HCT116 (cell line): ENCODE measurements around the gene BTG1. TPM values are rescaled to one million over a fixed set of nuclear protein-coding genes. Genes with fewer than 3 reads are reported as not detected.

Source experiments
- ATAC-seq: fragments of 200-7000 bp; cut with Tn5 transposase; 2 replicates; pipeline ENCODE4 v1.9.1; 2020; ENCODE audit warnings: mild to moderate bottlenecking, moderate library complexity
- BruUV-seq: library from RNA; stranded (reverse); fragments of 400-500 nt; replicated peaks from 2 replicates; lab custom pipeline; 2021; lab: Mats Ljungman, UMichigan
- CTCF ChIA-PET: fragments of 300-600 bp; sonication (Branson Sonifier 250); formaldehyde crosslinking; loops from one replicate; lab custom pipeline; 2021; ENCODE audit warnings: antibody characterized with exemption; lab: Charles Lee
- POLR2A ChIA-PET: fragments of 300-600, 350-600 bp; sonication (Branson Sonifier 250); formaldehyde crosslinking; loops from one replicate; lab custom pipeline; 2021; ENCODE audit warnings: antibody characterized with exemption; lab: Charles Lee
- RAD21 ChIA-PET, 2 experiments: fragments of 300-600 bp; sonication (Branson Sonifier 250); formaldehyde crosslinking; loops; one replicate each; lab custom pipeline; 2023; ENCODE audit warnings: low total read pairs in 2 of 2; ENCODE audit not compliant: uncharacterized antibody in 2 of 2, unreplicated experiment in 2 of 2, low non-redundant PET in 1 of 2; lab: Charles Lee
- DNase-seq: peaks from one replicate; pipeline ENCODE4 v3.0.0-alpha.2; 2010; ENCODE audit warnings: low read depth, low spot score
- H2AFZ ChIP-seq: fragments of 200-600 bp; shearing (Covaris generic), sonication (generic); 2 replicates; pipeline ENCODE4 v1.6.1; 2017; ENCODE audit warnings: low read depth, mixed run types, mixed read lengths, antibody characterized with exemption, low read length; ENCODE audit not compliant: poor library complexity, severe bottlenecking
- H3K27ac ChIP-seq: 2 replicates; pipeline ENCODE4 v1.5.1; 2012; ENCODE audit warnings: low read depth, low read length
- H3K27me3 ChIP-seq: fragments of 200-600 bp; sonication (generic); 2 replicates; pipeline ENCODE4 v1.6.1; 2016; ENCODE audit warnings: mixed run types, low read length, mixed read lengths; ENCODE audit not compliant: insufficient read depth
- H3K36me3 ChIP-seq, 2 experiments: fragments of 200-500 bp in 1 of 2; fragments of 200-600 bp in 1 of 2; sonication (Bioruptor generic) in 1 of 2; sonication (generic) in 1 of 2; 2 replicates each; pipeline versions ENCODE4 v1.5.1 to v1.6.1; 2014 to 2016; ENCODE audit warnings: low read length in 2 of 2, inconsistent platforms in 1 of 2, mixed read lengths in 1 of 2, mixed run types in 1 of 2; ENCODE audit not compliant: insufficient read depth in 2 of 2, control insufficient read depth in 1 of 2
- H3K4me1 ChIP-seq, 2 experiments: fragments of 200-600 bp in 1 of 2; sonication (generic) in 1 of 2; 2 replicates each; pipeline versions ENCODE4 v1.5.1 to v1.6.1; 2012 to 2017; ENCODE audit warnings: low read length in 2 of 2, inconsistent platforms in 1 of 2, mild to moderate bottlenecking in 1 of 2, mixed read lengths in 1 of 2, mixed run types in 1 of 2, moderate library complexity in 1 of 2; ENCODE audit not compliant: insufficient read depth in 2 of 2, control insufficient read depth in 1 of 2
- H3K4me2 ChIP-seq: fragments of 200-600 bp; sonication (generic); 2 replicates; pipeline ENCODE4 v1.6.1; 2017; ENCODE audit warnings: mixed run types, low read length, mixed read lengths
- H3K4me3 ChIP-seq, 2 experiments: fragments of 200-600 bp in 1 of 2; sonication (generic) in 1 of 2; replicated peaks in 1 of 2; 2 replicates each; pipeline ENCODE4 v1.5.1; 2011 to 2016; ENCODE audit warnings: low read length in 2 of 2, control low read depth in 1 of 2, low read depth in 1 of 2, mild to moderate bottlenecking in 1 of 2, mixed read lengths in 1 of 2, mixed run types in 1 of 2
- H3K79me2 ChIP-seq: fragments of 200-600 bp; sonication (generic); 2 replicates; pipeline ENCODE4 v1.6.1; 2017; ENCODE audit warnings: mild to moderate bottlenecking, mixed run types, low read length, moderate library complexity, mixed read lengths; ENCODE audit not compliant: insufficient read depth
- H3K9ac ChIP-seq: fragments of 200-600 bp; sonication (generic); 2 replicates; pipeline ENCODE4 v1.6.1; 2016; ENCODE audit warnings: low read length, mixed read lengths
- H3K9me2 ChIP-seq: fragments of 200-600 bp; sonication (generic), shearing (Covaris generic); 2 replicates; pipeline ENCODE4 v1.6.1; 2017; ENCODE audit warnings: mixed run types, mild to moderate bottlenecking, moderate library complexity; ENCODE audit not compliant: insufficient read depth
- H3K9me3 ChIP-seq, 2 experiments: fragments of 200-500 bp in 1 of 2; fragments of 200-600 bp in 1 of 2; sonication (Bioruptor generic) in 1 of 2; sonication (generic) in 1 of 2; 2 replicates each; pipeline ENCODE4 v1.6.1; 2014 to 2017; ENCODE audit warnings: low read length in 2 of 2, mixed read lengths in 2 of 2, inconsistent platforms in 1 of 2, low read depth in 1 of 2, mild to moderate bottlenecking in 1 of 2, mixed run types in 1 of 2, moderate library complexity in 1 of 2; ENCODE audit not compliant: control insufficient read depth in 1 of 2, insufficient read depth in 1 of 2
- H4K20me1 ChIP-seq: fragments of 200-600 bp; sonication (generic), shearing (Covaris generic); 2 replicates; pipeline ENCODE4 v1.6.1; 2017; ENCODE audit warnings: mixed run types, mild to moderate bottlenecking, moderate library complexity; ENCODE audit not compliant: insufficient read depth
- CEBPB ChIP-seq: IDR thresholded peaks from 2 replicates; pipeline ENCODE4 v1.6.1; 2012; ENCODE audit warnings: low read depth
- EGR1 ChIP-seq: IDR thresholded peaks from 2 replicates; pipeline ENCODE4 v1.6.1; 2012; ENCODE audit warnings: low read depth
- ELF1 ChIP-seq: IDR thresholded peaks from 2 replicates; pipeline ENCODE4 v1.6.1; 2012; ENCODE audit warnings: low read depth, borderline replicate concordance
- EZH2phosphoT487 ChIP-seq: fragments of 200-600 bp; IDR thresholded peaks from 2 replicates; pipeline ENCODE4 v1.6.1; 2018; ENCODE audit warnings: antibody characterized with exemption, borderline replicate concordance
- FOSL1 ChIP-seq: IDR thresholded peaks from 2 replicates; pipeline ENCODE4 v1.6.1; 2012; ENCODE audit warnings: low read depth
- JUND ChIP-seq: IDR thresholded peaks from 2 replicates; pipeline ENCODE4 v1.6.1; 2012
- POLR2A ChIP-seq: IDR thresholded peaks from 2 replicates; pipeline ENCODE4 v1.7.0; 2011; ENCODE audit warnings: borderline replicate concordance; ENCODE audit not compliant: insufficient read depth, insufficient read length; ENCODE audit errors: extremely low read depth
- SP1 ChIP-seq: IDR thresholded peaks from 2 replicates; pipeline ENCODE4 v1.6.1; 2012; ENCODE audit warnings: low read depth
- SRF ChIP-seq: IDR thresholded peaks from 2 replicates; pipeline ENCODE4 v1.6.1; 2012; ENCODE audit warnings: low read depth
- TCF7L2 ChIP-seq: IDR thresholded peaks from 2 replicates; pipeline ENCODE4 v1.7.0; 2011; ENCODE audit warnings: borderline replicate concordance, inconsistent platforms; ENCODE audit not compliant: insufficient read depth, insufficient read length; ENCODE audit errors: extremely low read depth
- YY1 ChIP-seq: IDR thresholded peaks from 2 replicates; pipeline ENCODE4 v1.6.1; 2011; ENCODE audit warnings: low read length, low read depth, moderate library complexity, mild to moderate bottlenecking; ENCODE audit not compliant: insufficient replicate concordance; ENCODE audit errors: extremely low read depth
- ZFX ChIP-seq: fragments of 450-650 bp; IDR thresholded peaks from 2 replicates; pipeline ENCODE4 v1.6.1; 2017
- ZNF274 ChIP-seq: fragments of 200-500 bp; sonication (Bioruptor generic); IDR thresholded peaks from 2 replicates; pipeline ENCODE4 v1.6.1; 2014; ENCODE audit warnings: mild to moderate bottlenecking, low read depth, low read length, inconsistent platforms
- intact Hi-C: fragments of 100-400 bp; cut with micrococcal nuclease; formaldehyde crosslinking; loops from 2 replicates; pipeline ENCODE4 v1.10.0; 2022
- total RNA-seq: library from RNA; stranded (reverse); gene quantifications from one replicate; pipeline ENCODE4 v1.2.1, GENCODE V29; 2021; ENCODE audit not compliant: unreplicated experiment
- TF ChIP-seq, protein P1 (sequence below): IDR thresholded peaks from 2 replicates; pipeline ENCODE4 v1.6.1; 2012
- TF ChIP-seq, protein P2 (sequence below): IDR thresholded peaks from 2 replicates; pipeline ENCODE4 v1.6.1; 2011; ENCODE audit warnings: mild to moderate bottlenecking, low read length, moderate library complexity; ENCODE audit not compliant: insufficient replicate concordance; ENCODE audit errors: extremely low read depth
- TF ChIP-seq, protein P3 (sequence below): IDR thresholded peaks from 2 replicates; pipeline ENCODE4 v1.6.1; 2012; ENCODE audit warnings: low read depth
- TF ChIP-seq, protein P4 (sequence below): IDR thresholded peaks from 2 replicates; pipeline ENCODE4 v1.6.1; 2012
- TF ChIP-seq, protein P5 (sequence below), 3 experiments: fragments of 200-600 bp in 1 of 3; sonication (generic) in 1 of 3; IDR thresholded peaks in 2 of 3; conservative IDR thresholded peaks in 1 of 3; 2 replicates each; pipeline ENCODE4 v1.5.1; 2012 to 2017; ENCODE audit warnings: low read depth in 2 of 3, low read length in 2 of 3, antibody characterized with exemption in 1 of 3, borderline replicate concordance in 1 of 3, control low read depth in 1 of 3, mild to moderate bottlenecking in 1 of 3, mixed read lengths in 1 of 3, mixed run types in 1 of 3, moderate library complexity in 1 of 3; ENCODE audit not compliant: insufficient read depth in 1 of 3

Gene BTG1
- total RNA-seq, 1 experiment from 2014 or later, result 57.3 TPM

DNA sequence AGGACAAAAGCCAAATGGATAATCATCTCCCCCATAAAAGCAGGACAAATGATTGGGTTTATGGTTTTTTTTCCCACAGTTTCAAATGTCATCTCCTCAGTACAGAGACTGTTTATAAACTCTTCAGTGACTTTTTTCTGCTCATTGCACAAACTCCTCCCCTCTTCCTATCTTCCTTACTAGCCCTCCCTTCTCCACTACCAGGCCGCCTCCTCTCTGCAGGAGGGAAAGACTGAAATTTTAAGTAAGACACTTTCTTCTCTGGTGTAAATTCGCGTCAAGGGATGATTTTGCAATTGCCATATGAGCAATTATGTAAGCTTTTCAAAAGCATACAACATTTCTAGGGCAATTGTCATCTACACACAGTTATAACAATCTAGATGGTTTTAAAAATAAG, 37.0 kb downstream of the BTG1 start:
- Histone ChIP-seq H3K9me3 (no peaks in the 10 kb centered on the region), H3K36me3 (no peaks in the 10 kb centered on the region), H3K4me3 (no peak overlapping the region), H4K20me1 (no peaks in the 10 kb centered on the region), H2AFZ (no peak overlapping the region), H3K4me1 (no peaks in the 10 kb centered on the region), H3K27me3 (no peaks in the 10 kb centered on the region), H3K79me2 (no peaks in the 10 kb centered on the region), H3K9ac (no peak overlapping the region), H3K4me2 (no peak overlapping the region), H3K9me2 (no peaks in the 10 kb centered on the region; the same call in 1 of the 2 replicates), H3K27ac (no peak overlapping the region)
- intact Hi-C loops, result no loop called here
- BruUV-seq, result no TSS peak
- ATAC-seq (no peak), DNase-seq (no peak)
- CTCF ChIA-PET, result no interaction called here
- POLR2A ChIA-PET, result no interaction called here
- TF ChIP-seq, protein P1, sequence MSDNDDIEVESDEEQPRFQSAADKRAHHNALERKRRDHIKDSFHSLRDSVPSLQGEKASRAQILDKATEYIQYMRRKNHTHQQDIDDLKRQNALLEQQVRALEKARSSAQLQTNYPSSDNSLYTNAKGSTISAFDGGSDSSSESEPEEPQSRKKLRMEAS, result no peak
- TF ChIP-seq SRF (no peak), EZH2phosphoT487 (no peak), YY1 (no peak), TCF7L2 (no peak), SP1 (no peak), CEBPB (no peak), ELF1 (no peak), JUND (no peak), EGR1 (no peak), ZNF274 (no peak), ZFX (no peak), POLR2A (no peak), FOSL1 (no peak)
- TF ChIP-seq, protein P2, sequence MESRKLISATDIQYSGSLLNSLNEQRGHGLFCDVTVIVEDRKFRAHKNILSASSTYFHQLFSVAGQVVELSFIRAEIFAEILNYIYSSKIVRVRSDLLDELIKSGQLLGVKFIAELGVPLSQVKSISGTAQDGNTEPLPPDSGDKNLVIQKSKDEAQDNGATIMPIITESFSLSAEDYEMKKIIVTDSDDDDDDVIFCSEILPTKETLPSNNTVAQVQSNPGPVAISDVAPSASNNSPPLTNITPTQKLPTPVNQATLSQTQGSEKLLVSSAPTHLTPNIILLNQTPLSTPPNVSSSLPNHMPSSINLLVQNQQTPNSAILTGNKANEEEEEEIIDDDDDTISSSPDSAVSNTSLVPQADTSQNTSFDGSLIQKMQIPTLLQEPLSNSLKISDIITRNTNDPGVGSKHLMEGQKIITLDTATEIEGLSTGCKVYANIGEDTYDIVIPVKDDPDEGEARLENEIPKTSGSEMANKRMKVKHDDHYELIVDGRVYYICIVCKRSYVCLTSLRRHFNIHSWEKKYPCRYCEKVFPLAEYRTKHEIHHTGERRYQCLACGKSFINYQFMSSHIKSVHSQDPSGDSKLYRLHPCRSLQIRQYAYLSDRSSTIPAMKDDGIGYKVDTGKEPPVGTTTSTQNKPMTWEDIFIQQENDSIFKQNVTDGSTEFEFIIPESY, result no peak
- TF ChIP-seq, protein P3, sequence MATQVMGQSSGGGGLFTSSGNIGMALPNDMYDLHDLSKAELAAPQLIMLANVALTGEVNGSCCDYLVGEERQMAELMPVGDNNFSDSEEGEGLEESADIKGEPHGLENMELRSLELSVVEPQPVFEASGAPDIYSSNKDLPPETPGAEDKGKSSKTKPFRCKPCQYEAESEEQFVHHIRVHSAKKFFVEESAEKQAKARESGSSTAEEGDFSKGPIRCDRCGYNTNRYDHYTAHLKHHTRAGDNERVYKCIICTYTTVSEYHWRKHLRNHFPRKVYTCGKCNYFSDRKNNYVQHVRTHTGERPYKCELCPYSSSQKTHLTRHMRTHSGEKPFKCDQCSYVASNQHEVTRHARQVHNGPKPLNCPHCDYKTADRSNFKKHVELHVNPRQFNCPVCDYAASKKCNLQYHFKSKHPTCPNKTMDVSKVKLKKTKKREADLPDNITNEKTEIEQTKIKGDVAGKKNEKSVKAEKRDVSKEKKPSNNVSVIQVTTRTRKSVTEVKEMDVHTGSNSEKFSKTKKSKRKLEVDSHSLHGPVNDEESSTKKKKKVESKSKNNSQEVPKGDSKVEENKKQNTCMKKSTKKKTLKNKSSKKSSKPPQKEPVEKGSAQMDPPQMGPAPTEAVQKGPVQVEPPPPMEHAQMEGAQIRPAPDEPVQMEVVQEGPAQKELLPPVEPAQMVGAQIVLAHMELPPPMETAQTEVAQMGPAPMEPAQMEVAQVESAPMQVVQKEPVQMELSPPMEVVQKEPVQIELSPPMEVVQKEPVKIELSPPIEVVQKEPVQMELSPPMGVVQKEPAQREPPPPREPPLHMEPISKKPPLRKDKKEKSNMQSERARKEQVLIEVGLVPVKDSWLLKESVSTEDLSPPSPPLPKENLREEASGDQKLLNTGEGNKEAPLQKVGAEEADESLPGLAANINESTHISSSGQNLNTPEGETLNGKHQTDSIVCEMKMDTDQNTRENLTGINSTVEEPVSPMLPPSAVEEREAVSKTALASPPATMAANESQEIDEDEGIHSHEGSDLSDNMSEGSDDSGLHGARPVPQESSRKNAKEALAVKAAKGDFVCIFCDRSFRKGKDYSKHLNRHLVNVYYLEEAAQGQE, result no peak
- TF ChIP-seq, protein P4, sequence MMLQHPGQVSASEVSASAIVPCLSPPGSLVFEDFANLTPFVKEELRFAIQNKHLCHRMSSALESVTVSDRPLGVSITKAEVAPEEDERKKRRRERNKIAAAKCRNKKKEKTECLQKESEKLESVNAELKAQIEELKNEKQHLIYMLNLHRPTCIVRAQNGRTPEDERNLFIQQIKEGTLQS, result no peak
- TF ChIP-seq, protein P5, sequence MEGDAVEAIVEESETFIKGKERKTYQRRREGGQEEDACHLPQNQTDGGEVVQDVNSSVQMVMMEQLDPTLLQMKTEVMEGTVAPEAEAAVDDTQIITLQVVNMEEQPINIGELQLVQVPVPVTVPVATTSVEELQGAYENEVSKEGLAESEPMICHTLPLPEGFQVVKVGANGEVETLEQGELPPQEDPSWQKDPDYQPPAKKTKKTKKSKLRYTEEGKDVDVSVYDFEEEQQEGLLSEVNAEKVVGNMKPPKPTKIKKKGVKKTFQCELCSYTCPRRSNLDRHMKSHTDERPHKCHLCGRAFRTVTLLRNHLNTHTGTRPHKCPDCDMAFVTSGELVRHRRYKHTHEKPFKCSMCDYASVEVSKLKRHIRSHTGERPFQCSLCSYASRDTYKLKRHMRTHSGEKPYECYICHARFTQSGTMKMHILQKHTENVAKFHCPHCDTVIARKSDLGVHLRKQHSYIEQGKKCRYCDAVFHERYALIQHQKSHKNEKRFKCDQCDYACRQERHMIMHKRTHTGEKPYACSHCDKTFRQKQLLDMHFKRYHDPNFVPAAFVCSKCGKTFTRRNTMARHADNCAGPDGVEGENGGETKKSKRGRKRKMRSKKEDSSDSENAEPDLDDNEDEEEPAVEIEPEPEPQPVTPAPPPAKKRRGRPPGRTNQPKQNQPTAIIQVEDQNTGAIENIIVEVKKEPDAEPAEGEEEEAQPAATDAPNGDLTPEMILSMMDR (IDR thresholded peaks at IDR 0.05 in 2 of 3, conservative IDR thresholded peaks at IDR 0.05 in 1 of 3; ENCODE audit: borderline replicate concordance in 1 of 3, insufficient read depth in 1 of 3, low read depth in 2 of 3, low read length in 2 of 3), result no peak
- RAD21 ChIA-PET, result no interaction called here
